ENCODE measurements around the gene METAP2. TPM values are rescaled to one million over a fixed set of nuclear protein-coding genes. Genes with fewer than 3 reads are reported as not detected.
A peak's percentile ranks its signal among the peaks of the same experiment; 100 is the strongest.
"Not testable (repeated sequence)": the region's sequence is repeated elsewhere in the genome, so short reads cannot be mapped to it uniquely, and the experiment has no call there.

Gene METAP2
- total RNA-seq, 1 experiment from 2014 or later = 112 TPM

- ChIA-PET CTCF (no interaction called here), POLR2A (no interaction called here)
- Mint-ChIP-seq H3K36me3 (peaks cover 50% of the 10 kb centered on the region), H3K27ac (no peak overlapping the region), H3K4me3 (no peak overlapping the region), H3K9me3 (no peaks in the 10 kb centered on the region), H3K27me3 (ENCODE audit: low read depth) (no peaks in the 10 kb centered on the region), H3K4me1 (no peaks in the 10 kb centered on the region)
- ATAC-seq (no peak), DNase-seq (ENCODE audit: low spot score) (no peak)
- no peak for TF ChIP-seq ZNF219 (CRISPR knock-in tag; IDR thresholded peaks at IDR 0.05; ENCODE audit: borderline replicate concordance)
- no peak for TF ChIP-seq HMGA2 (CRISPR knock-in tag; IDR thresholded peaks at IDR 0.05)
- TF ChIP-seq NR3C1 (CRISPR knock-in tag; conservative IDR thresholded peaks at IDR 0.05; ENCODE audit: low read depth) = no peak
- TF ChIP-seq CDX4 (CRISPR knock-in tag; IDR thresholded peaks at IDR 0.05; ENCODE audit: borderline replicate concordance) = no peak
- TF ChIP-seq IRF1 (CRISPR knock-in tag; IDR thresholded peaks at IDR 0.05) = no peak
- no peak for TF ChIP-seq JUN (CRISPR knock-in tag; IDR thresholded peaks at IDR 0.05)
- no peak for TF ChIP-seq SP1 (CRISPR knock-in tag; conservative IDR thresholded peaks at IDR 0.05)
- TF ChIP-seq NR2C2 (CRISPR knock-in tag; IDR thresholded peaks at IDR 0.05) = no peak
- no peak for TF ChIP-seq ATF3 (CRISPR knock-in tag; conservative IDR thresholded peaks at IDR 0.05)
Observed at GRCh38 chr12:95481888-95482287, 7.9 kb downstream of the METAP2 start.

- CTCF ChIA-PET = interaction anchor here (0.6 kb wide), 1 partner anchor 37 kb away, joined by 3 read pairs; no protein-coding TSS in a partner anchor
- POLR2A ChIA-PET; H3K4me1 Mint-ChIP-seq; H3K27ac Mint-ChIP-seq; H3K9me3 Mint-ChIP-seq; H3K4me3 Mint-ChIP-seq; DNase-seq (ENCODE audit: low spot score); ATAC-seq; H3K27me3 Mint-ChIP-seq (ENCODE audit: low read depth): not testable (repeated sequence)
- peak; percentile 59; the same call in 1 of the 2 replicates for TF ChIP-seq ZNF121 (CRISPR knock-in tag; IDR thresholded peaks at IDR 0.05)
- peaks cover 52% of the 10 kb centered on the region for H3K36me3 Mint-ChIP-seq
Observed at GRCh38 chr12:95482564-95482963, 8.6 kb downstream of the METAP2 start.

GRCh38 chr12:95484524-95484923 is 10.6 kb downstream of the METAP2 start:
- POLR2A ChIA-PET = no interaction called here
- no peak overlapping the region for H3K27ac Mint-ChIP-seq
- peaks cover 47% of the 10 kb centered on the region for H3K36me3 Mint-ChIP-seq
- no peaks in the 10 kb centered on the region for H3K27me3 Mint-ChIP-seq (ENCODE audit: low read depth)
- ATAC-seq = no peak
- DNase-seq (ENCODE audit: low spot score) = no peak
- no peak for TF ChIP-seq FOXP4 (CRISPR knock-in tag; IDR thresholded peaks at IDR 0.05)
- no peak for TF ChIP-seq CBFB (CRISPR knock-in tag; IDR thresholded peaks at IDR 0.05; ENCODE audit: low read depth)
- no peak for TF ChIP-seq CDX4 (CRISPR knock-in tag; IDR thresholded peaks at IDR 0.05; ENCODE audit: borderline replicate concordance)
- no peak for TF ChIP-seq FOXJ3 (CRISPR knock-in tag; IDR thresholded peaks at IDR 0.05; ENCODE audit: borderline replicate concordance)
- no peak for TF ChIP-seq TEAD4 (CRISPR knock-in tag; IDR thresholded peaks at IDR 0.05)
- no peak for TF ChIP-seq GTF2I (CRISPR knock-in tag; conservative IDR thresholded peaks at IDR 0.05)
- no peak for TF ChIP-seq ATF2 (CRISPR knock-in tag; IDR thresholded peaks at IDR 0.05; ENCODE audit: borderline replicate concordance, low read depth)
- TF ChIP-seq TP53 (CRISPR knock-in tag; IDR thresholded peaks at IDR 0.05) = no peak
- TF ChIP-seq ETV6 (CRISPR knock-in tag; IDR thresholded peaks at IDR 0.05) = no peak
- no peaks in the 10 kb centered on the region for H3K4me1 Mint-ChIP-seq
- H3K9me3 Mint-ChIP-seq = no peaks in the 10 kb centered on the region
- CTCF ChIA-PET = no interaction called here
- no peak overlapping the region for H3K4me3 Mint-ChIP-seq

All from WTC11 (cell line).